Dedifferentiated amniotic fluid mesenchymal stem cell (primary cell): ENCODE measurements around the gene NFASC.

Experiments
- DNase-seq: peaks from one replicate; pipeline ENCODE4 v3.0.0-alpha.2; 2016; ENCODE audit errors: extremely low spot score

NFASC gene

DNA sequence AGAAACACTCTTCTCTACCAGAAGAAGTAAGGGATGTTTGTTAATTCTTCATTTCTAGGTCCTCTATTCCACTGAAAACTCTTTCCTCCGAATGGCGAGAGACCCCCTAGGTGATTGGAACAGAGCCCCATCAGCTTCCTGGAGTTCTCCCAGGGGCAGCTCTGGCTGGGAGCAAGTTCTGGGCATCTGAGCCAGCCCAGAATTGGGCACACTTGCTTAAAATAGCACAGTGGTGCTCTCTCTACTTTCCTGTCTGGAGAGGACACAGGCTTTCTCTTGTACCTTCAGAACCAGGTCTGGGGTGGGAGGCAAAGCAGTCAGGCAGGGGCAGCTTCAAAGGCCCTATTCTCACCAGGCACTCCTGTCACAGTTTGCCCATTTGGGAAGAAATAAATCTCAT is 89.2 kb downstream of the NFASC start:
- no peak for DNase-seq

DNA sequence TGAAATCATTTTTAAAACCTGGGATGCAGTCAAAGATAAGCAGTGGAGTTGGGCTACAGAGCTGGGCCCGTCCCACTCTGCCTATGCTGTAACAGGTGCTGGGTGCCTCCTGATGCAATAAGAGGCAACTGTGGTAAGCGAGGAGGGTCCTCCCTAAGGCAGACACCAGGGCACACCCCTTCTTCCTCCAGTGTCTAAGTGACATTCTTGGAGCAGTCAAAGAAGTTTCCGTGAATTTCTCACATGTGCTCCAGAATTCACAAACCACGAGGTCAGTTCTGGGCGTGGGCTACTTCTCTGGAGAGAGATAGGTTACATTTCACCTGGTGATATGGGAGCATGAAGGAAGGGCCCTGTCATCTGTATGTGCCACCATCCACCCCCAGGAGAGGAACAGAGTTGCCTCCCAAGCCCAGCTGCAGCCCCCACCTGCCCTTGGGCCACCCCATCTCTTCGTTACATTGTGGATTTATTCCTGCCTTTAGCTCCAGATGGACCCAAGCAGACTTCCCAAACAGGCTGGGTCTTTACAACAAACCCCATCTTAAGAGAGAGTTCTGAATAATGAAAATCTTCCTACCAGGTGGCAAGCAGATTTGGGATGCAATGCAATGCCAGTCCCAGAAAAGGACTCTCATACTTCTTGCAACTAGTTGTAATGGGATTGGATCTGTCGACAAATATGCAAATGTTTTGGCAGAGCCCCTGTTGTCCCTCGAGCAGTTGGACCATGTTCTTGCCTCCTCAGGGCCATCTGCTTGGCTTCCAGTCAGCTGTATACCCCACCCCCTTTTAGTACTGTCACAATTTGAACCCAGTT is 89.9 kb downstream of the NFASC start:
- DNase-seq, result no peak

DNA sequence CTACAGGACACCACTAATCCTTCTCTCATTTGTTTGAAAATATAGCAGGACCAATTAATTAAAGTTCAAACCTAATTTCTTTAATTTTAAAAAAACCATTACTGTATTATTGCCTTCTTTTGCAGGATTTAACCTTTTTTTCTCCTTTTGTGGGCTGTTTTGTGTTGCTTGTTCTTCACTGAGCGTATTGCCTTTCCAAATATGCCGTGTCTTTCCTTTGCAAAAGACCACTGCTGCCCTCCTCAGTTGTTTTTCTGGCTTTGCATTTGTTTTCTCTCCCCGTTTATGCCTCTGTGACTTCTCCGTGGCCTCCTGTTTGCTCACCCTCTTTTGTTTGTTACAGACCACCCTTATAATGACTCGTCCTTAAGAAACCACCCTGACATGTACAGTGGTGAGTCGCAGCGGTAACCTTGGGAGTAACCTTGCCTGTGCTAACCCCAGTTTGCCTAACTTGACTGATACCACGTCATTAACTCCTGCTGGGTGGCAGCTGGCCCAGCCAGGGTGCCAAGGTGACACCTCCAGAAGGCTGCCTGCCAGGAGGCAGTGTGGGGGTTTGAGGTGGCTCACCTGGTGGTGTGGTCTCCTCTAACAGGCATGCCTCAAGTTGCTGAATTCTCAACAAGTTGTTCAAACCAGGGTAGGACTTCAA is 91.2 kb downstream of the NFASC start:
- no peak for DNase-seq

DNA sequence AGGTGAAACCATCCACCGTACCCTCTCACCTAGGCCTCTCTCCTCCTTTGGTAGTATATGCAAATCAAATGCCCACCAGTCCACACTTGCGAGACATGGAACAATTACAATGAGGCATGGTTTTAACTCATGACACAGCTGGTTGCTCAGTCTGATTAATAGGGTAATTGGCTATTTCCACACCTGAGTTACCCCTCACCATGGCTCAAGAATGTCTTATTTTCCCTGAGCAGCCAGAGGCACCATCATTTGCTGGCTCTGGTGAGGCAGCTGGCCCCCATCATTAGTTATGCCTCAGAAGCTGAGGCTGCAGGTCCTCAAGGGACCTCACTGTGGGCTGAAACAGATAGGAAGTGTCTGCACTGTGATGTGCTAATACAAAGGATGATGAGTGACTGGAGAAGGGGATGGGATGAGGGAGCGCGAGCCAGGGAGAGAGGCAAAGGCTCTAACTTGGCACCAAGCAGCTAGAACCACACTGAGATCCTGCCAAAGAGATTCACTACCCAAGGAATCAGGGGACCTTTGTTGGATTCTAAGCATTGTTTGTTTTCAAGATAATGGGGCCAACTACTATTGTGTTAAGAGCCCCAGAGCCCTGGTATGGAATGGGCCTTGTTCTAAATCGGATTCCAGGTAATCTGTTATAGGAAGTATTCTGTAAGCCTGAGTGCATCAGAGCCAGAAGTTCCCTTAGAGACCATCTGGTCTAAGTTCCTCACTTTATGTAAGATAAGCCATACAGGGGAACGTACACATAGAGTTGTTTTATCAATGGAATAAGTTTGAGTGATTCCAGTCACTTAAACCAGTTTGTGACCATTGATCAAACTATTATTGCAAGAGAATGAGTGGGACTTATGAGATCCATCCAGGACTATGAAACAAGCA is 92.3 kb downstream of the NFASC start:
- DNase-seq, result no peak

DNA sequence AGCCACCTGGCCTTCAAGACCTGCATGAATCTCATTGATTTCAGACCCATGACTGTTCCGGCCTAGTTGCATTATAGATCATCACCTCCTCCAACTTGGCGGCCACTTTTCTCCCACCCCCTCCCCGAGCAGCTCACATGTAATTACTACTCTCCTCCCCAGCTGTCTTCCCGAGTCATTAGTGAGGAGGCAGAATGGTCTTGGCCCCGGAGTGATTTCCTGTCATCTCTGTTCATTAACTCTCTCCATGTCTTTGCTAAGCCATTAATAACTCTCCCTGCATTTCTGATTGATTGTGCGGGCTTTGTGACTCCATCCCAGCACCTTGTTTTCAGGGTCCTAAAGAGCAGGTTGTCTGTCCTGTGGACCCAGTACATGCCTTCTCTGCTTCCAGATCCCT is 96.8 kb downstream of the NFASC start:
- no peak for DNase-seq

DNA sequence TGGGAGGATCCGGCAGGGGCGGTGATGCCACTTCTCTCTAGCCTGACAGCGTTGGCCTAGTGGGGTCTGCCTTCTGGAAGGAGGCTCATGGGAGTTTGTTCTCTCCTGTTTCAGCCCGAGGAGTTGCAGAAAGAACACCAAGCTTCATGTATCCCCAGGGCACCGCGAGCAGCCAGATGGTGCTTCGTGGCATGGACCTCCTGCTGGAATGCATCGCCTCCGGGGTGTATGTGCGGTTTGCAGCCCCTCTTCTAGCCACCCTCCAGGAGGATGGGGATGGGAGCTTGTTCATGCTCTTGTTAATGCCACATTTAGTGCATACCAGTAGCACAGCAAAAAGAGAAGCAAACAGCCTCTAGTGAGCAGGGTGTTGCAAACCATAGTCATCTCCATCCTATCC is 97.5 kb downstream of the NFASC start:
- no peak for DNase-seq

DNA sequence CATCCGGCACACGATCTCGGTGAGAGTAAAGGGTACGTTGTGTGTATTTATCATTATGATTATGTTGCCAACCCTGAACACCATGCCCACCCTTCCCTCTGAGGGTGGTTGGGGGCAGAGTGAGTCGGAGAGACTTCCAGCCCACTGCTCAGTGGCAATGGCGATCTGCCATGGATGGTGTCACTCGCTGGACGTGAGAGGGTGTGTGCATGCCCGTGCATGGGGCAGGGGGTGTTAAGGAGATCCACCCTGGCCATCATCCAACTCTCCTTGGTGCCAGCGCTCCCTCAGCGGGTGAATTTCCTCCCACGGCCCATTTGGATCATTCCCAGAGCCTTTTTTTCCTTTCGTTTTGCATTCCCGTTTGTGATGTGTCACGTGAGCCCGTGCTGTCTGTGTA is 98.3 kb downstream of the NFASC start:
- no peak for DNase-seq

DNA sequence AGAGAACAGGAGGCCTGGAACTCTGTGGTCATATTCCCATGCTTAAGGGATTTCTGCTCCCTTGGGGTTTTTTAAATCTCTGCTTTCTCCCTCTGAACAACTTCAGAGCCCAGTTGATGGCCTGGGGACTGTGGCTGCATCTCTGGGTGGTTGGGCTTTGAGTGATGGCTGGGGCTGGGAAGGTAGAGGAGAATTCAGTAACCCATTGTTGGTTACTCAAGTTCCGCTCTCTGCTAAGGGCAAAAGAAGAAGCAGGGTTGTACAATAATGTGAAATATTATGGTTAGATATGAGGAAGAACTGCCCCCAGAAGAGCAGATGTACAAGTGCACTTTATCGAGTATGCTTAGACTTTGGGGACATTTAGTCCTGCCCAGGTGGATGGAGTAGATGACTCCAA is 100.3 kb downstream of the NFASC start:
- DNase-seq, result no peak

DNA sequence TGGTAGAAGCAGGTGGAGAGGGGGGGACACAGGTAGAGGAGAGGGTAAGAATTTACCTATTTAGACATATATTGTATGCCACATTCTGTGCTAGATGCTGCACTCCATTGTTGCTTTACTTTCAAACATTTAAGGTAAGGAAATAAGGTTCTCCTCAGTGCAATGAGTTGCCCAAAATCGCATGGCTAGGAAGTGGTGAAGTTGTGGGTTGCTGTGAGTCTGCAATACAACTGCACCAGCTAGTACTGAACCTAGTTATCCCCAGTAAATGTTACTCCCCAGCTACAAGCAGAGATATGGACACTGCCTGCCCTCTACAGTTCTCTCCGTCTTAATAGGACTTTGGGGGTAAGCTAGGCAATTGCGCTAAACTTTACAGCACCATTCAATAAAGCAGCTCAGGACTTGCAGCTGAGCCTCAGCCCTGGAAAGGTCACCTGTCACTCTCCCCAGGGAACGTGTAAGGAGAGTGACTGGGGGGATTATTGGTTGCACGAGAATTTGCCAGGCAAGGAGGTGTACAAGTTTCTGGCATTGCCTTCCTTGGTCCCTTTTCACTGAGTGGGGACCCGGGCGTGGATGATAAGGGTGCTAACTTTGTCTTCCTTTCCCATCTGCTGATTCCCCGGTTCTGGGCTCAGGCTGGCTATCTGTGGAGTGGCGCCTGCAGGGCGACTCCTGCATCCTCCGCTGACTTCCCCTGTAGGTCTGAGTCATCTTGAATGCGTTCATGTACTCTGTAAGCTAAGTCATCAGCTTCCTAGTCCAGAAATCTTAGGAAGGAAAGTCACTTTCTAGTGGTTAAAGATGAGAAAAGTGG is 101.1 kb downstream of the NFASC start:
- peak; percentile 22 for DNase-seq

DNA sequence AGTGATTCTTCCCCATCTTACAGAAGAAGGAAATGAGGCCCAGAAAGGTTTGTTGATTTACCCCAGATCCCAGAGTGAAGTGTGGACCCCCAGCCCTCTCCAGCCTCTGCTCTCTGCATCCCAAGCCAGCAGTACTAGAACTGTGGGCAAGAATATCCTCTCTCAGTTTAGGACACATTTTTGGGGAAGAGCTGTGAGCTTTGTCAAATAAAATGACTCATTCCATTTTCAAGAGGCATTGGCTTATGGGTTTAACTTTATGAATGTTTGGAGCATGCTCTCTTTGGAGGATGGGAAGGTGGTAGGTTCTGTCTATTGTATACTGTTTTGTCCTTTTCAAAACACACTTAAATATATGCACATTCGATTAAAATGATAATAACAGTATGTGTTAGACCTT is 101.8 kb downstream of the NFASC start:
- no peak for DNase-seq

DNA sequence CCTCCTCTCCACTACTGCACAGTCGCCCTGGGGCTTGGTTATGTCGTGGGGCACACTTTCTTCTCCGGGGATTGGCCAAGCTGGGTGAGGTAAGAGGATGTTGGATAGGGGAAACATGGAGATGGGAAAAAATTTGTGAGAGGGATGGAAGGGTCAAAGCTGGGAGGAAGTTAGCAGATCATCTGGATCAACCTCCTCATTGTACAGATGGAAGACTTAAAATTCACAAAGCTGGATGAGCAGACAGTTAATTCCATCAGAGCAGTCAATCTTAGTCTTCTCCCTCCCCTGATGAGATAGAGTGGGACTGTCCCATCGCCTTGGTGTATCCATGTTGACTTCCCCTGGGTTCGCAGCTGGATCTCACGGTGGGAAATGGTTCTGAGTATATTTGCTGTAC is 102.8 kb downstream of the NFASC start:
- DNase-seq, result no peak

DNA sequence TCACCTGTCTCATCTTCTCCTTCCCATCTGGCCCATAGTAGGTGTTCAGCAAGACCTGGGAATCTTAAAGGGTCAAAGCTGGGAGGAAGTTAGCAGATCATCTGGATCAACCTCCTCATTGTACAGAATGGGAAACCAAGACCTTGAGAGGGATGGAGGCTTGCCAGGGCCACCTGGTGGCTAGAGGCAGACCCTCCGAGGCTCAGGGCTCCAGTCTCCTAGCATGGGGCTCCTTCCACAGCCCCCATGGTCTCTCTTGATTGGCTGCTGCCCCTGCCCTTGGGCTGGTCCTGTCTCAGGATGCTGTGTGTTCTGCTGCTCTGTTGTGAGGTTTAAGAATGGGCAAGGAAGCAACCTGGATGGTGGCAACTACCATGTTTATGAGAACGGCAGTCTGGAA is 103.7 kb downstream of the NFASC start:
- no peak for DNase-seq

DNA sequence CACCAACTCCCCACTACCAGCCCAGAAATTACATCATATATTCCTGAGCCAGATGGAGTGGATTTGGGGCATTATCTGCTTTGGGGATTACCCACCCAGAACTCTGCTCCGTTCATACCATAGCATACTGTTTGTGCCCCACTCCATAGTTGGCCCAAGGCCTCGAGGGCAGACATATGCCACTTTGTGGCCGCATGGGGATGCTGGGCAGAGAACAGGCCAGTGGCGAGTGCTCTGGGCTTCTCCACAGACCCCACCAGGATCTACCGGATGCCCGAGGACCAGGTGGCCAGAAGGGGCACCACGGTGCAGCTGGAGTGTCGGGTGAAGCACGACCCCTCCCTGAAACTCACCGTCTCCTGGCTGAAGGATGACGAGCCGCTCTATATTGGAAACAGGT is 104.4 kb downstream of the NFASC start:
- DNase-seq, result no peak

DNA sequence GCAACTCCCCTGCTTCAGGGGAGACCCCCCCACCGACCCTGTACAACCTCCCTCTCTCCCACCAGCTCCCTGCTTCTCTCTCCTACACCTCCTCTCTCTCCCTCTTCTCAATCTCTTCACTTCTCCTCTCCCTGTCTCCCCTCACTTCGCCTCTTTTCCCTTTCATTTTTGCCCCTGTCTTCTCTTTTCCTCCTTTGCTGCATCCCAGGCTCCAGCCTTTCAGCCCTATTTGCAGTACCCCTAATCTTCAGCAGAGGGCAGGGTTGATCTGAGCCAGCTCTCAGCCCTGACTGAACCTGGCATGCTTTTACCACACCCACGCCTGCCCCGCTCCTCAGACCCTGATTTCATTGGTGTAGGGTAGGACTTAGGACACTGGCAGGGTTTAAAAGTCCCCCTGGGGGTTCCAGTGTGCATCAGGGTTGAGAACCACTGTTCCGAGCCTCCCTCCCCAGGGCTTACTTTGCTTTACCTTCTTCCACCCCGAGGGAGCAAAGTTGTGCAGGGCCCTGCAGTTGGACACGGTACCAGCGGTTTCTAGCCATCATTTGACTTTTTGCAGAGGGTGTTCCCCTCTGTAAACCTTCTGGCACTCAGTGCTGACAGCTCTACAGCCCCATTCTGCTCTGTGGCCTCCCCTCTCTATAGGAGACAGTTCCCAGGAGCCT is 105.0 kb downstream of the NFASC start:
- peak; percentile 35 for DNase-seq

DNA sequence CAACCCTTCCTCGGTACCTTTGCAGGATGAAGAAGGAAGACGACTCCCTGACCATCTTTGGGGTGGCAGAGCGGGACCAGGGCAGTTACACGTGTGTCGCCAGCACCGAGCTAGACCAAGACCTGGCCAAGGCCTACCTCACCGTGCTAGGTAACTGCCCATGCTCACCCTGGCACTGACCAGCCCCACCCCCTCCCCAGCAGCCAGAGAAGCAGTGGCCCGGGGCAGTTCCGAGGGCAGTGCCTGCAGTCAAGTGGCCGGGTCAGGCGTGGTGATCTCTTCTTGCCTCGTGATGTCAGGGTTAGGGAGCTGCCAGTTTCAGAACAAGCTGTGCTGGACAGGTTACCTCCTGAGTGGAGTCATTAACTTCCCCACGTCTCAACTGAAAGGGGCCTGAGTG is 106.0 kb downstream of the NFASC start:
- DNase-seq, result no peak

DNA sequence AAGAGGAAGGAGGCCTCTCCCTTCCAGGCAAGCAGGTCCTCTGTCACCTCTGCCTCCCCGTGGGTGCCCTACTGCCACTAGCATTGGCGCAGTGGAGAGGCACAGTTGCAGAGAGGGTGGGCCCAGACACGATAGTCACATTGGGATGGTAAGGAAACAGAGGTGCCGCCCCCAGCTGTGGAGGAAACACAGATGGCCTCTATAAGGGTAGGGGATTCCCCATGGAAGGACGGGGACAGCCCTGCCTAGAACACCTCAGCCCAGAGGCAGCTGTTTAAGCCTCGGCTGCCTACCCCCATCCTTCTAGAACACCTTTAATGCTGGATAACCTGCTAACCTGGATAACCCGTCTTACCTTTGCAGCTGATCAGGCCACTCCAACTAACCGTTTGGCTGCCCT is 106.7 kb downstream of the NFASC start:
- DNase-seq, result no peak

DNA sequence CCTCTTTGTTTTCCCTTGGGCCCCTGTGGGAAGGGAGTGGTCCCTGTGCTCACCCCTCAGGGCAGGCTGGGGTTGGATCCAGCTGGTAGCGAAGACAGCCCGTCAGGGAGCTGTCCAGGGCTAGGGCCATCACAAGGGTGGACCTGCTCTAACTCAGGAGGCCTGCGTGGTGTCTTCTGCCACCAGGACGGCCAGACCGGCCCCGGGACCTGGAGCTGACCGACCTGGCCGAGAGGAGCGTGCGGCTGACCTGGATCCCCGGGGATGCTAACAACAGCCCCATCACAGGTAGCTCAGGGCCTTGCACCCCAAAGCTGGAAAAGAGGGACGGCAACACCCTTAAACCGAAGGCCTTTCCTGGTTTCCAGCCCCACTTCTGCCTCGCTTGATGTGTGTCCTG is 108.1 kb downstream of the NFASC start:
- no peak for DNase-seq

DNA sequence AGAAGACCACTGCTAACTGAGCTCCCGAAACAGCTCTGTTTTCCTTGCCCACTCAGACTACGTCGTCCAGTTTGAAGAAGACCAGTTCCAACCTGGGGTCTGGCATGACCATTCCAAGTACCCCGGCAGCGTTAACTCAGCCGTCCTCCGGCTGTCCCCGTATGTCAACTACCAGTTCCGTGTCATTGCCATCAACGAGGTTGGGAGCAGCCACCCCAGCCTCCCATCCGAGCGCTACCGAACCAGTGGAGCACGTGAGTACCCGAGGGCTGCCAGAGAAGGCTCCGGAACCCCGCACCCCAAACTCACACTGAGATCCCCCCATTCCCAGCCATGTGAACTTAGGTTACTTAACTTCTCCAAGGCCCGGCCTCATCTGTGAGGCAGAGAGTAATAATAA is 108.6 kb downstream of the NFASC start:
- no peak for DNase-seq

DNA sequence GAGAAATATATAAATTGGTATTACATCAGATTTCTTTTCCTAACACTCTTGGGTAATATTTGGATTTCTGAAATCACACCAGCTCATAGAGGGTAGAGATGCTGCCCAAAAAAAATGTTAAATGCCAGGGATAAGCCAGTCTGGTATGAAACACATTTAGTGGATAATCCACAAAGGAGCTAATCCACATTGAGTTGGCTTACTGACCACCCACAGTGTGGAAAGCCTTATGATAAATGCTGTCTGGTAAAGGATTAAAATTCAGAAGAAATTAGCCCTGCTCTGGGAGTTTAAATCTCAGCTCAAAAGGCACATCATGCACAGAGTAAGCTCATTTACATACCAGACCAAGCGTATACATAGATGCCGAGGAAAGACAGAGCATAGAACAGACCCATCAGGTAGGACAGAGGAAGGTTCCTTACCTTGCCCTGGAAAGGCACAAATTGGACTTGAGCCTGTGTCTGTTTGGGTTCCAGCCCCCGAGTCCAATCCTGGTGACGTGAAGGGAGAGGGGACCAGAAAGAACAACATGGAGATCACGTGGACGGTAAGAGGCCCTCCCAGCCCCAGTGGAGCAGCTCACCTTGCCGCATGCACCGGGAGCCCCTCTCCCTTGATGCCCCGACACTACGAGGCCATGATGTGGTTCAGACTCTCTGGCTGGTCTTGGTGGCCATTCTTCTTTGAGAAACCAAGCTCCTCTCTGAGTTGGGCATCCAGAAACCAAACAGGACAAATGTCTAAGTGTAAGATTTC is 109.4 kb downstream of the NFASC start:
- no peak for DNase-seq

DNA sequence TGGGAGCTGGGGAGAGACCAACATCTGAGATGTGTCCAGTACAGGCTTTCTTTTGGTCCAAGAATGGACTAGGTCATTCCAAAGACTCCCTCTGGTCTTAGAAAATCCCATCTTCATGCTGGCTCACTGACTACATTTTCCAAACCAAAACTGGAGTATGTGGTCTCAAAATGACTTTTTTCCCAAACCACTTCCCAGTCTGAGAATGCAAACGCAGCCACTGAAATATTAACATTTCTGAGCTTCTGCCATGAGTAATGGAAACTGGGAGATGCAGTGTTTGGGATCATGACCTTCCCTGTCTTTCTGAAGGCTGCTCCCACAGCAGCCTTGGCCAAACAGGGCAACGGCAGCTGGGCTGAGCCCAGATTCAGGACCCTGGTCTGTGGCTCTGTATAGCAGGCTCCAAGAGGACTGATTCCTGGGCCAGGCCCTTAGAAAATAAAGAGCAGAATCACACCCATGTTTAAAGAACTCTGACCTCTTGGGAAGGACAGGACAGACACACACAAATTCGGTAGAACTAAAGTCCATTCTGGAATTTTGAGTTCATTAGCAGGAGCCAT is 110.3 kb downstream of the NFASC start:
- no peak for DNase-seq
